Mucosa of descending colon (tissue), 3 donors: ENCODE measurements around the gene RAB3GAP1. TPM values are rescaled to one million over a fixed set of nuclear protein-coding genes. Genes with fewer than 3 reads are reported as not detected.

Experiments
- ATAC-seq: fragments of 200-7000 bp; cut with Tn5 transposase; one replicate; pipeline ENCODE4 v1.9.1; 2020; ENCODE audit warnings: mild to moderate bottlenecking, moderate library complexity
- DNase-seq, 3 donors: peaks; one replicate each; pipeline ENCODE4 v3.0.0-alpha.2; 2020
- H3K36me3 ChIP-seq: fragments of 200-600 bp; one replicate; pipeline ENCODE4 v1.8.0; 2021; ENCODE audit warnings: low read depth, mild to moderate bottlenecking
- H3K4me1 ChIP-seq: fragments of 200-600 bp; one replicate; pipeline ENCODE4 v1.8.0; 2021; ENCODE audit warnings: low read depth, mild to moderate bottlenecking
- H3K4me3 ChIP-seq: fragments of 200-600 bp; one replicate; pipeline ENCODE4 v1.8.0; 2021; ENCODE audit warnings: mild to moderate bottlenecking
- H3K9me3 ChIP-seq: fragments of 200-600 bp; one replicate; pipeline ENCODE4 v1.8.0; 2021; ENCODE audit warnings: mild to moderate bottlenecking
- CTCF ChIP-seq: fragments of 200-600 bp; IDR thresholded peaks from one replicate; pipeline ENCODE4 v1.8.0; 2022; ENCODE audit warnings: antibody characterized with exemption, mild to moderate bottlenecking
- intact Hi-C, 2 donors: fragments of 100-400 bp; cut with DNase I in 1 of 2; cut with micrococcal nuclease in 1 of 2; formaldehyde crosslinking; loops; one replicate each; pipeline versions ENCODE4 v1.11.0 to v1.11.1; 2022; cut with DNase I, micrococcal nuclease
- long read RNA-seq, 2 donors: library from polyadenylated mRNA; unstranded; transcript quantifications; one replicate each; pipeline ENCODE4 v2.0.0, GENCODE V29; 2019 to 2021
- total RNA-seq, 3 donors: library from RNA; stranded (reverse); fragmentation: NEBNext Ultra II Directional in 2 of 3; extraction: Animal tissue kit (Norgen Biotek cat#: 25700) in 2 of 3; gene quantifications; one replicate each; pipeline versions ENCODE4 v1.2.1 to v1.2.4, GENCODE V29; 2021 to 2023
- donor health status: DM: no; HTN: no; CAD: no; lungs with moderate emphysema.
- donor health status: DM: no; HTN: no; CAD: no.
- donor health status: DM: no; HTN: yes; CAD: no.

The RAB3GAP1 gene
- total RNA-seq: 10 to 100 TPM; 37.5 to 60.1 (median 43.0) TPM
- long read RNA-seq, donor 1, full-length matches to known transcripts: 12 of 34 reads
- long read RNA-seq, donor 1, partial matches to known transcripts: 8 of 34 reads
- long read RNA-seq, donor 1, other reads (novel, unspliced or antisense): 14 of 34 reads
- long read RNA-seq, donor 2, full-length matches to known transcripts: 1 of 5 reads
- long read RNA-seq, donor 2, partial matches to known transcripts: 3 of 5 reads
- long read RNA-seq, donor 2, other reads (novel, unspliced or antisense): 1 of 5 reads

- no peaks in the 10 kb centered on the region for H3K36me3 ChIP-seq
- H3K9me3 ChIP-seq: no peaks in the 10 kb centered on the region
- peak; percentile 85 to 91 (median 88) for DNase-seq
- ATAC-seq: peak; percentile 95
- H3K4me1 ChIP-seq: peaks cover 13% of the 10 kb centered on the region
- no peak for TF ChIP-seq CTCF
- H3K4me3 ChIP-seq: peak within 1 kb of the TSS; percentile 76
- intact Hi-C loops: no loop called here
Observed at GRCh38 chr2:135052042-135052876, at the start of gene RAB3GAP1. Gene RAB3GAP1 (plus strand): TSS chr2:135052292. CDS start chr2:135052308, 16 bp downstream.

- intact Hi-C loops: loop anchor here (10.0 kb wide), 2 partner anchors 702 to 712 kb away; no protein-coding TSS in a partner anchor
- H3K4me1 ChIP-seq: no peaks in the 10 kb centered on the region
Observed at GRCh38 chr2:135002836-135003235, 49.3 kb upstream of the RAB3GAP1 start.

GRCh38 chr2:135004005-135004746, 47.9 kb upstream of the RAB3GAP1 start:
- DNase-seq (peak; percentile 62 to 85 (median 82)), ATAC-seq (peak; percentile 98)
- Histone ChIP-seq H3K36me3 (no peaks in the 10 kb centered on the region), H3K4me1 (no peaks in the 10 kb centered on the region), H3K9me3 (no peaks in the 10 kb centered on the region), H3K4me3 (no peak overlapping the region)
- intact Hi-C loops: loop anchor here (10.0 kb wide), 2 partner anchors 701 to 711 kb away; no protein-coding TSS in a partner anchor
- TF ChIP-seq CTCF: peak; percentile 73

More at GRCh38 chr2:135002836-135003235, 49.3 kb upstream of the RAB3GAP1 start:
- Histone ChIP-seq H3K4me3 (no peak overlapping the region), H3K9me3 (no peaks in the 10 kb centered on the region), H3K36me3 (no peaks in the 10 kb centered on the region)
- DNase-seq: no peak
- no peak for ATAC-seq
- no peak for TF ChIP-seq CTCF

- ATAC-seq: no peak
- intact Hi-C loops: loop anchor here (10.0 kb wide), 2 partner anchors 699 to 709 kb away; no protein-coding TSS in a partner anchor
- Histone ChIP-seq H3K4me1 (no peaks in the 10 kb centered on the region), H3K36me3 (no peaks in the 10 kb centered on the region), H3K9me3 (no peaks in the 10 kb centered on the region), H3K4me3 (no peak overlapping the region)
- no peak for TF ChIP-seq CTCF
- DNase-seq: no peak
Observed at GRCh38 chr2:135005753-135006152, 46.3 kb upstream of the RAB3GAP1 start.

GRCh38 chr2:135009339-135009738, 42.8 kb upstream of the RAB3GAP1 start:
- H3K36me3 ChIP-seq: no peaks in the 10 kb centered on the region
- no peak for TF ChIP-seq CTCF
- intact Hi-C loops: loop anchor here (10.0 kb wide), 2 partner anchors 695 to 705 kb away; no protein-coding TSS in a partner anchor
- H3K4me1 ChIP-seq: no peaks in the 10 kb centered on the region
- ATAC-seq: no peak
- H3K4me3 ChIP-seq: no peak overlapping the region
- no peaks in the 10 kb centered on the region for H3K9me3 ChIP-seq
- no peak for DNase-seq
